SK-N-SH treated with all-trans-retinoic acid at 6 μM for 48 hours (cell line): ENCODE data around the gene PARP11.

Source experiments
- ATAC-seq: fragments of 200-7000 bp; cut with Tn5 transposase; 3 replicates; pipeline ENCODE4 v1.9.1; 2020; ENCODE audit warnings: mild to moderate bottlenecking, moderate library complexity
- ARNTL ChIP-seq: fragments of 450-650 bp; formaldehyde crosslinking; IDR thresholded peaks from 2 replicates; pipeline ENCODE4 v1.5.0; 2020; ENCODE audit warnings: low read depth, mild to moderate bottlenecking, moderate library complexity, borderline replicate concordance
- BACH2 ChIP-seq: fragments of 250-450 bp; sonication (Bioruptor Pico); IDR thresholded peaks from 2 replicates; pipeline ENCODE4 v1.9.0; 2021; ENCODE audit warnings: mild to moderate bottlenecking, borderline replicate concordance
- ESRRG ChIP-seq: fragments of 250-450 bp; sonication (Bioruptor Pico); IDR thresholded peaks from 2 replicates; pipeline ENCODE4 v1.6.1; 2021; ENCODE audit warnings: mild to moderate bottlenecking
- GLIS3 ChIP-seq: fragments of 250-450 bp; sonication (Bioruptor Pico); IDR thresholded peaks from 2 replicates; pipeline ENCODE4 v1.5.0; 2020; ENCODE audit warnings: mild to moderate bottlenecking, moderate library complexity
- ISL1 ChIP-seq: fragments of 250-450 bp; sonication (Bioruptor Pico); IDR thresholded peaks from 2 replicates; pipeline ENCODE4 v2.1.2; 2022; ENCODE audit warnings: mild to moderate bottlenecking, moderate library complexity
- OSR1 ChIP-seq: fragments of 250-450 bp; sonication (Bioruptor Pico); IDR thresholded peaks from 2 replicates; pipeline ENCODE4 v1.8.0; 2022; ENCODE audit warnings: moderate library complexity, mild to moderate bottlenecking, inconsistent platforms
- PATZ1 ChIP-seq: fragments of 250-450 bp; sonication (Bioruptor Pico); IDR thresholded peaks from 2 replicates; pipeline ENCODE4 v1.8.0; 2020; ENCODE audit warnings: mild to moderate bottlenecking, moderate library complexity, borderline replicate concordance
- PPARA ChIP-seq: fragments of 250-450 bp; sonication (Bioruptor Pico); IDR thresholded peaks from 2 replicates; pipeline ENCODE4 v1.5.0; 2020; ENCODE audit warnings: mild to moderate bottlenecking, borderline replicate concordance
- RARB ChIP-seq: fragments of 250-450 bp; sonication (Bioruptor Pico); IDR thresholded peaks from 2 replicates; pipeline ENCODE4 v1.8.0; 2021; ENCODE audit warnings: mild to moderate bottlenecking, moderate library complexity
- SNAI2 ChIP-seq: fragments of 250-450 bp; sonication (Bioruptor Pico); IDR thresholded peaks from 2 replicates; pipeline ENCODE4 v1.5.0; 2020; ENCODE audit warnings: mild to moderate bottlenecking, moderate library complexity
- TCF4 ChIP-seq: fragments of 250-450 bp; sonication (Bioruptor Pico); IDR thresholded peaks from 2 replicates; pipeline ENCODE4 v1.8.0; 2021; ENCODE audit warnings: mild to moderate bottlenecking, moderate library complexity, borderline replicate concordance
- TOX ChIP-seq: fragments of 250-450 bp; sonication (Bioruptor Pico); IDR thresholded peaks from 2 replicates; pipeline ENCODE4 v1.8.0; 2021; ENCODE audit warnings: mild to moderate bottlenecking, moderate library complexity, borderline replicate concordance
- TSHZ2 ChIP-seq: fragments of 250-450 bp; sonication (Bioruptor Pico); IDR thresholded peaks from 2 replicates; pipeline ENCODE4 v1.5.0; 2020; ENCODE audit warnings: mild to moderate bottlenecking, moderate library complexity
- ZC3H10 ChIP-seq: fragments of 250-450 bp; sonication (Bioruptor Pico); IDR thresholded peaks from 2 replicates; pipeline ENCODE4 v1.5.1; 2021; ENCODE audit warnings: mild to moderate bottlenecking, moderate library complexity
- ZFP3 ChIP-seq: fragments of 250-450 bp; sonication (Bioruptor Pico); IDR thresholded peaks from 2 replicates; pipeline ENCODE4 v1.5.0; 2020; ENCODE audit warnings: mild to moderate bottlenecking, moderate library complexity
- ZFP30 ChIP-seq: fragments of 450-650 bp; formaldehyde crosslinking; IDR thresholded peaks from 2 replicates; pipeline ENCODE4 v1.5.0; 2022; ENCODE audit warnings: mild to moderate bottlenecking, moderate library complexity
- ZNF565 ChIP-seq: fragments of 450-650 bp; formaldehyde crosslinking; conservative IDR thresholded peaks from 2 replicates; pipeline ENCODE4 v1.5.0; 2020; ENCODE audit warnings: low read depth, mild to moderate bottlenecking, moderate library complexity
- ZNF70 ChIP-seq: fragments of 450-650 bp; formaldehyde crosslinking; IDR thresholded peaks from 2 replicates; pipeline ENCODE4 v1.5.0; 2020; ENCODE audit warnings: mild to moderate bottlenecking, moderate library complexity
- TF ChIP-seq, protein P1 (sequence below): fragments of 250-450 bp; sonication (Bioruptor Pico); IDR thresholded peaks from 2 replicates; pipeline ENCODE4 v1.5.1; 2020; ENCODE audit warnings: low read depth, mild to moderate bottlenecking, moderate library complexity

The PARP11 gene

GRCh38 chr12:3882406-3882805, 9.2 kb upstream of the PARP11 start:
- no peak for ATAC-seq

DNA sequence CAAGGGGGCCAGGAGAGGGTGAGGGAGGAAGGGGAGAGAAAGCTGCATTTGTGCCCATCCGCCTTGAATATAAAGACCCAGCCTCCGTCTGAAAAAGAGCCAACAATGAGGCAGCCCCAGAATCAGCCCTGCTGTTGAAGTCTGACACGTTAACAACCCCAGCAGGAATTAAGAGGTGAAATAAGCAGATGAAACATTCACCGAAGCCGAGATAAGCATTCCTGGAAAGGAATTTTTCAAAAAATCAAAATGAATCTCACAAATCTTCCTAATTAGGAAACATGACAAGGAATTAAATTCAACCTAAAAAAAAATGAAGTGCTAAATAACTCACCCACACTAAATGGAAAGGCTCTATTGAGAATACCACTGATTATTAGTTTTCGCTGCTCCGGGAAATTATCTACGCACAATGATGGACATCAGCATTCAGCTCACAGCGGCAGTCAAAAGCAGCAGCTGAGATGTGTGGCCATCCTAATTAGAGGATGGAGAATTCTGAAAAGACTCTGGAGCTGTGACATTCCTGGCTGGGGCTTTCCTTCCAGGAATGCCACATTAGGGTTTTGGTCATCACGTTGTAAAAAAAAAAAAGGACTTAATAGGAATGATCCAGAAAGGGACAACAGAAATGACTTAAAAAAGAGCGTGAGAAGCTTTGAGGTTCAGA, 8.2 kb upstream of the PARP11 start:
- ATAC-seq: no peak
- no peak for TF ChIP-seq BACH2
- no peak for TF ChIP-seq ZNF70 (CRISPR knock-in tag)
- no peak for TF ChIP-seq TCF4 (CRISPR knock-in tag)

More at GRCh38 chr12:3882406-3882805, 9.2 kb upstream of the PARP11 start:
- no peak for TF ChIP-seq GLIS3
- TF ChIP-seq ZNF70 (CRISPR knock-in tag): no peak
- no peak for TF ChIP-seq SNAI2 (CRISPR knock-in tag)
- TF ChIP-seq ARNTL (CRISPR knock-in tag): no peak
- TF ChIP-seq ESRRG (CRISPR knock-in tag): no peak
- TF ChIP-seq TSHZ2: no peak
- TF ChIP-seq ISL1: no peak
- no peak for TF ChIP-seq PPARA (CRISPR knock-in tag)
- no peak for TF ChIP-seq RARB (CRISPR knock-in tag)

- TF ChIP-seq TSHZ2 (no peak), GLIS3 (no peak), ARNTL (CRISPR knock-in tag) (no peak), ISL1 (no peak), ESRRG (CRISPR knock-in tag) (no peak), TCF4 (CRISPR knock-in tag) (no peak), ZFP3 (CRISPR knock-in tag) (no peak)
- TF ChIP-seq, protein P1, sequence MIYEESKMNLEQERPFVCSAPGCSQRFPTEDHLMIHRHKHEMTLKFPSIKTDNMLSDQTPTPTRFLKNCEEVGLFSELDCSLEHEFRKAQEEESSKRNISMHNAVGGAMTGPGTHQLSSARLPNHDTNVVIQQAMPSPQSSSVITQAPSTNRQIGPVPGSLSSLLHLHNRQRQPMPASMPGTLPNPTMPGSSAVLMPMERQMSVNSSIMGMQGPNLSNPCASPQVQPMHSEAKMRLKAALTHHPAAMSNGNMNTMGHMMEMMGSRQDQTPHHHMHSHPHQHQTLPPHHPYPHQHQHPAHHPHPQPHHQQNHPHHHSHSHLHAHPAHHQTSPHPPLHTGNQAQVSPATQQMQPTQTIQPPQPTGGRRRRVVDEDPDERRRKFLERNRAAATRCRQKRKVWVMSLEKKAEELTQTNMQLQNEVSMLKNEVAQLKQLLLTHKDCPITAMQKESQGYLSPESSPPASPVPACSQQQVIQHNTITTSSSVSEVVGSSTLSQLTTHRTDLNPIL (CRISPR knock-in tag): no peak
These were observed 6.6 kb upstream of the PARP11 start for GRCh38 chr12:3879846-3880245.

DNA sequence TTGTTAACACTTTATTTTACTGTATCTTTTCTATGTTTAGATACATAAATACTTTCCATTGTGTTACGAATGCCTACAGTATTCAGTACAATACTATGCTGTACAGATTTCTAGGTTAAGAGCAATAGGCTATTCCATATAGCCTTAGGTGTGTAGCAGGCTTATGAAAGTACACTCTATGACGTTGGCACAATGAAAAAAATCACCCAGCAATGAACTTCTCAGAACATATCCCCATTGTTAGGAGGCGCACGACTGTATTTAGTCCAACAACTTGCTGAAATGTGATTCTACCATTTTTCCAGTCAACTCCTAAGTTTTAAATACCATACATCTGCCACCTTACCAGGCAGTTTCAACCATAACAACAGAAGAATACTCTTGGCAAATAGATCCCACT, 1.8 kb downstream of the PARP11 start:
- TF ChIP-seq ZC3H10: no peak
- TF ChIP-seq TCF4 (CRISPR knock-in tag): no peak
- no peak for TF ChIP-seq ZNF70 (CRISPR knock-in tag)
- no peak for TF ChIP-seq ISL1
- TF ChIP-seq ARNTL (CRISPR knock-in tag): no peak
- TF ChIP-seq ZNF565 (CRISPR knock-in tag): no peak
- no peak for TF ChIP-seq OSR1 (CRISPR knock-in tag)
- ATAC-seq: no peak

More at GRCh38 chr12:3879846-3880245, 6.6 kb upstream of the PARP11 start:
- ATAC-seq: no peak

DNA sequence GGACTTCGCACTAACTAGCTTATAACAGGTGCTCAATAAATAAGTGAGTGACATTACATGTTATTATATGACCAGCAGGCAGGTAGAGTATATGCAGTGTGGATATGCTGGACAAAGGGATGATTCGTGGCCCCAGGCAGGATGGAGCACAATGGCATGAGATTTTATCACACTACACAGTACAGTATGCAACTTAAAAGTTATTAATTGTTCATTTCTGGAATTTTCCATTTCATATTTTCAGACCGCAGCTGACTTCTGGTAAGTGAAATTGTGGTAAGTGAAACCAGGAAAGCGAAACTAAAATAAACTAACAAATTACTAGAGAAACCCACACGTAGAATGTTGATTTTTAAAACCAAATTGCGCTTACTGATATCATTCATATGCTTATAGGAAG, 3.3 kb downstream of the PARP11 start:
- no peak for ATAC-seq
- TF ChIP-seq PATZ1 (no peak), ZFP30 (no peak), RARB (CRISPR knock-in tag) (no peak), PPARA (CRISPR knock-in tag) (no peak), GLIS3 (no peak), TOX (CRISPR knock-in tag) (no peak), ESRRG (CRISPR knock-in tag) (no peak), SNAI2 (CRISPR knock-in tag) (no peak), TCF4 (CRISPR knock-in tag) (no peak)
